Stimulated activated naive CD8-positive, alpha-beta T cell treated with anti-CD3 and anti-CD28 coated beads, Interleukin-15, amount 100 ng/mL, for 72 hours (primary cell): ENCODE results near the gene FOXP1.

Experiments used
- ATAC-seq: fragments of 150-1000 bp; cut with Tn5 transposase; 2 replicates; pipeline ENCODE4 v1.10.0; 2021; ENCODE audit warnings: mild to moderate bottlenecking, moderate library complexity
- DNase-seq, 2 donors: peaks; one replicate each; pipeline ENCODE4 v3.0.0; 2021 to 2022
- H3K27ac Mint-ChIP-seq, 2 donors: one replicate each; pipeline ENCODE4 v1.8.0; 2022; ENCODE audit warnings: mild to moderate bottlenecking in 2 of 2, mixed read lengths in 2 of 2, moderate library complexity in 2 of 2
- H3K27me3 Mint-ChIP-seq: one replicate; pipeline ENCODE4 v1.8.0; 2022; ENCODE audit warnings: mixed read lengths
- H3K4me1 Mint-ChIP-seq: one replicate; pipeline ENCODE4 v1.8.0; 2022; ENCODE audit warnings: mild to moderate bottlenecking, mixed read lengths
- H3K4me3 Mint-ChIP-seq, 2 donors: one replicate each; pipeline ENCODE4 v1.8.0; 2022; ENCODE audit warnings: mild to moderate bottlenecking in 2 of 2, mixed read lengths in 2 of 2, moderate library complexity in 1 of 2
- H3K9me3 Mint-ChIP-seq, 2 donors: one replicate each; pipeline ENCODE4 v1.8.0; 2022; ENCODE audit warnings: mixed read lengths in 2 of 2

FOXP1 gene

GRCh38 chr3:71206305-71207165 lies 377.0 kb downstream of the FOXP1 start:
- Mint-ChIP-seq H3K4me3 (no peak overlapping the region), H3K9me3 (no peaks in the 10 kb centered on the region), H3K4me1 (peaks cover 97% of the 10 kb centered on the region), H3K27me3 (no peaks in the 10 kb centered on the region), H3K27ac (no peak overlapping the region)
- no peak for ATAC-seq
- DNase-seq = no peak

- no peaks in the 10 kb centered on the region for H3K27me3 Mint-ChIP-seq
- DNase-seq (no peak), ATAC-seq (no peak)
- H3K4me3 Mint-ChIP-seq = peak overlapping the region in 1 of 2 donors; percentile 5
- peak overlapping the region in 1 of 2 donors; percentile 48 for H3K27ac Mint-ChIP-seq
- H3K9me3 Mint-ChIP-seq = no peaks in the 10 kb centered on the region
- peaks cover 86% of the 10 kb centered on the region for H3K4me1 Mint-ChIP-seq
These were observed 379.6 kb downstream of the FOXP1 start for GRCh38 chr3:71203727-71204488.

- Mint-ChIP-seq H3K27ac (no peak overlapping the region), H3K4me3 (no peak overlapping the region), H3K27me3 (no peaks in the 10 kb centered on the region), H3K4me1 (peaks cover 77% of the 10 kb centered on the region), H3K9me3 (no peaks in the 10 kb centered on the region)
- DNase-seq (no peak), ATAC-seq (no peak)
These were observed 380.5 kb downstream of the FOXP1 start for GRCh38 chr3:71202848-71203533.

- H3K9me3 Mint-ChIP-seq = no peaks in the 10 kb centered on the region
- no peak overlapping the region for H3K4me3 Mint-ChIP-seq
- H3K4me1 Mint-ChIP-seq = peaks cover 73% of the 10 kb centered on the region
- H3K27me3 Mint-ChIP-seq = no peaks in the 10 kb centered on the region
- DNase-seq = no peak
- ATAC-seq = no peak
- H3K27ac Mint-ChIP-seq = no peak overlapping the region
These were observed 381.6 kb downstream of the FOXP1 start for GRCh38 chr3:71201939-71202338.

GRCh38 chr3:71197841-71198565 lies 385.5 kb downstream of the FOXP1 start:
- Mint-ChIP-seq H3K4me1 (peaks cover 63% of the 10 kb centered on the region), H3K27me3 (no peaks in the 10 kb centered on the region), H3K9me3 (no peaks in the 10 kb centered on the region), H3K4me3 (no peak overlapping the region), H3K27ac (peak overlapping the region; percentile 42 to 91)
- DNase-seq (no peak), ATAC-seq (no peak)

- no peak for ATAC-seq
- peaks cover 63% of the 10 kb centered on the region for H3K4me1 Mint-ChIP-seq
- no peaks in the 10 kb centered on the region for H3K9me3 Mint-ChIP-seq
- H3K27ac Mint-ChIP-seq = no peak overlapping the region
- no peaks in the 10 kb centered on the region for H3K27me3 Mint-ChIP-seq
- DNase-seq = no peak
- H3K4me3 Mint-ChIP-seq = no peak overlapping the region
These were observed 388.0 kb downstream of the FOXP1 start for GRCh38 chr3:71195492-71195891.

- H3K27me3 Mint-ChIP-seq = no peaks in the 10 kb centered on the region
- peaks cover 0 to 4% of the 10 kb centered on the region in 2 donors for H3K9me3 Mint-ChIP-seq
- no peak overlapping the region for H3K4me3 Mint-ChIP-seq
- no peak for ATAC-seq
- peaks cover 66% of the 10 kb centered on the region for H3K4me1 Mint-ChIP-seq
- DNase-seq = no peak
- H3K27ac Mint-ChIP-seq = no peak overlapping the region
These were observed 388.7 kb downstream of the FOXP1 start for GRCh38 chr3:71194785-71195184.

GRCh38 chr3:71191031-71191482 lies 392.5 kb downstream of the FOXP1 start:
- no peak for ATAC-seq
- Mint-ChIP-seq H3K4me1 (peaks cover 93% of the 10 kb centered on the region), H3K9me3 (peaks cover 0 to 4% of the 10 kb centered on the region in 2 donors), H3K4me3 (no peak overlapping the region), H3K27ac (peak overlapping the region in 1 of 2 donors; percentile 65), H3K27me3 (no peaks in the 10 kb centered on the region)
- DNase-seq = no peak

- no peak for DNase-seq
These were observed 394.0 kb downstream of the FOXP1 start for GRCh38 chr3:71189480-71189879.

GRCh38 chr3:71187715-71188114 lies 395.8 kb downstream of the FOXP1 start:
- Mint-ChIP-seq H3K27me3 (no peaks in the 10 kb centered on the region), H3K9me3 (peaks cover 0 to 4% of the 10 kb centered on the region in 2 donors), H3K4me1 (peaks cover 81% of the 10 kb centered on the region), H3K27ac (no peak overlapping the region), H3K4me3 (no peak overlapping the region)
- no peak for DNase-seq
- no peak for ATAC-seq

More at GRCh38 chr3:71189480-71189879, 394.0 kb downstream of the FOXP1 start:
- Mint-ChIP-seq H3K4me1 (peaks cover 95% of the 10 kb centered on the region), H3K27me3 (no peaks in the 10 kb centered on the region), H3K4me3 (peak overlapping the region in 1 of 2 donors; percentile 1), H3K27ac (no peak overlapping the region), H3K9me3 (peaks cover 0 to 4% of the 10 kb centered on the region in 2 donors)
- ATAC-seq = peak; percentile 43

GRCh38 chr3:71186801-71187200 lies 396.7 kb downstream of the FOXP1 start:
- Mint-ChIP-seq H3K4me3 (no peak overlapping the region), H3K9me3 (peaks cover 0 to 4% of the 10 kb centered on the region in 2 donors), H3K27me3 (no peaks in the 10 kb centered on the region), H3K4me1 (peaks cover 72% of the 10 kb centered on the region), H3K27ac (no peak overlapping the region)
- DNase-seq = no peak
- ATAC-seq = no peak

GRCh38 chr3:71185733-71186455 lies 397.6 kb downstream of the FOXP1 start:
- H3K4me3 Mint-ChIP-seq = no peak overlapping the region
- peaks cover 0 to 4% of the 10 kb centered on the region in 2 donors for H3K9me3 Mint-ChIP-seq
- H3K27ac Mint-ChIP-seq = peak overlapping the region in 1 of 2 donors; percentile 59
- H3K4me1 Mint-ChIP-seq = peaks cover 69% of the 10 kb centered on the region
- H3K27me3 Mint-ChIP-seq = no peaks in the 10 kb centered on the region
- ATAC-seq (peak; percentile 91), DNase-seq (no peak)

GRCh38 chr3:71184252-71184651 lies 399.3 kb downstream of the FOXP1 start:
- ATAC-seq = no peak
- no peak overlapping the region for H3K27ac Mint-ChIP-seq

GRCh38 chr3:71183549-71183948 lies 400.0 kb downstream of the FOXP1 start:
- Mint-ChIP-seq H3K4me1 (peaks cover 46% of the 10 kb centered on the region), H3K27me3 (no peaks in the 10 kb centered on the region), H3K27ac (no peak overlapping the region), H3K4me3 (no peak overlapping the region), H3K9me3 (no peaks in the 10 kb centered on the region)
- ATAC-seq = no peak
- DNase-seq = no peak

More at GRCh38 chr3:71184252-71184651, 399.3 kb downstream of the FOXP1 start:
- no peak overlapping the region for H3K4me3 Mint-ChIP-seq
- H3K9me3 Mint-ChIP-seq = no peaks in the 10 kb centered on the region
- no peaks in the 10 kb centered on the region for H3K27me3 Mint-ChIP-seq
- peaks cover 53% of the 10 kb centered on the region for H3K4me1 Mint-ChIP-seq
- no peak for DNase-seq
